CD4-positive, alpha-beta T cell treated with Interleukin-17A for 1 hour (primary cell): ENCODE results near the gene RAPGEFL1.
"Not testable (repeated sequence)": the region's sequence is repeated elsewhere in the genome, so short reads cannot be mapped to it uniquely, and the experiment has no call there.

Experiments
- DNase-seq: peaks from one replicate; pipeline ENCODE4 v3.0.0-alpha.2; 2020

RAPGEFL1 gene

DNA sequence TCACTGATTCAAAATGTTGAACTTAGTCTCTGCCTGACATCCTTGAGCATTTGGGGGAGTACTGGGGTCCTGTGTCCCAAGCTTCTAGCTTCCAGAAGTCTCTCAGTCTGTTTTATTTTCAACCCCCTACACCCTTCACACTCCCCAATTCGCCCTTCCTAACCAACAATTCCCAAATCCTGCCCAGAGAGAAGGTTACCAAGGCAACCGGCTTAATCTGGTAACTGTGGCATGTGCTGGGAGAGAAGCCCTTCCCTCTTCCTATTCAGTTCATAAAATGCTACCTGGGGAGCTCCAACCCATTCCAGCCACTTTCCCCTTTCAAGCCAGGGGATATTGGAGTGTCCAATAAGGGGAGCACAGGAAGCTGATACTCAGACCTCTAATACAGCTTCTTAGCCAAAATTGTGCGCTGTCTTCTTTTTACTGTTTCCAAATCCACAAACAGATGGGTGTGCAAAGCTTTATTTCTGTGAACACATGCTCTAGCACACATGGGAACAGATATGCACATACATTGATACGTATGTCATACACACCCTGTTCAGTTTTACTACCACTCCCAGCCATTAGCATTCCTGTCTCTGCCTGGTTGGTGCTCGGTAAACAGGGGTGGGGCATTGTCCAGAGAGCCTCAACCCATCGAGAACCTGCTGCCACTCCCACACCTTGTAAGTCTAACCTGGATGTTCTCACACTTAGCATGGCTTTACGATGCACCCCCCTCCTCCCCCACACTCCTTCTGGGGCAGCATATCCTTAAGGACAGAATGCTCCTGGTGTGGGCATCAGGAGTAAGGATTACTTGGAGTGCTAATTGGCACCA is 1.1 kb upstream of the RAPGEFL1 start:
- no peak for DNase-seq

DNA sequence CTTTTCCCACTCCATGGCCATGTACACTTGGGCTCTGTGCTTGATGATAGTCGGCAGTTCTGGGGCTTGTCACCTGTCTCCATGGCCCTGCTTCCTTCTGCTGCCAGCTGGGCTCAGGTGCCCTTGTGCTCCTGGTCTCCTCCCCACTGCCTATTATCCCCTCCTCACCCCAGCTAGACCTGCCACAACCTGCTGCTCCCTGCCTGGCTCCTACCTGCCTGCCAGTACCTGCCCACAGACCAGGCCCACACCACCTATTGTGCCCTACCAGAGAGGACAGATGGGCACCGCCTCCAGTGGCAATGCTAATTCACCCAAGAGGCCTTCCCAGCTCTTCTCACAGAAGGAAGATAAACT is 538 bp upstream of the RAPGEFL1 start:
- DNase-seq = no peak

GRCh38 chr17:40178021-40178601 is 841 bp downstream of the RAPGEFL1 start:
- no peak for DNase-seq

DNA sequence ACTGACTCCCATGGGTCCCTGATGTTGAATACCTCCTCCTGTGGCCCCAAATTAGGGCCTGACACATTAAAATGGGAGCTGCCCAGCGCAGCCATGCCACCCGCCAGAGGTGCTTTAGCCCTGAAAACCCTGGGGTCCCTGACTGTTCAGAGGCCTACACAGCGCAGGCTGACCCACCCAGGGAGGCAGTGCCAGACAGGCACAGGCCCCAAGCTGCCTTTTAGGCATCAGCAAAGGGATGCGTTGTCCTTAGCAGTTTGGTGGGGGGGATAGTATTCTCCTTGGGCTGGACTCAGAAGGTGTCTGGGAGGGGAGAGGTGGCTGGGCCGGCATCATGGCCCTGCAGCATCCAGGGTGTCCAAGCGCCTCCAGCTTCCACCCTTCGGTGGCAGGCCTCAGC is 1.4 kb downstream of the RAPGEFL1 start:
- DNase-seq = no peak

DNA sequence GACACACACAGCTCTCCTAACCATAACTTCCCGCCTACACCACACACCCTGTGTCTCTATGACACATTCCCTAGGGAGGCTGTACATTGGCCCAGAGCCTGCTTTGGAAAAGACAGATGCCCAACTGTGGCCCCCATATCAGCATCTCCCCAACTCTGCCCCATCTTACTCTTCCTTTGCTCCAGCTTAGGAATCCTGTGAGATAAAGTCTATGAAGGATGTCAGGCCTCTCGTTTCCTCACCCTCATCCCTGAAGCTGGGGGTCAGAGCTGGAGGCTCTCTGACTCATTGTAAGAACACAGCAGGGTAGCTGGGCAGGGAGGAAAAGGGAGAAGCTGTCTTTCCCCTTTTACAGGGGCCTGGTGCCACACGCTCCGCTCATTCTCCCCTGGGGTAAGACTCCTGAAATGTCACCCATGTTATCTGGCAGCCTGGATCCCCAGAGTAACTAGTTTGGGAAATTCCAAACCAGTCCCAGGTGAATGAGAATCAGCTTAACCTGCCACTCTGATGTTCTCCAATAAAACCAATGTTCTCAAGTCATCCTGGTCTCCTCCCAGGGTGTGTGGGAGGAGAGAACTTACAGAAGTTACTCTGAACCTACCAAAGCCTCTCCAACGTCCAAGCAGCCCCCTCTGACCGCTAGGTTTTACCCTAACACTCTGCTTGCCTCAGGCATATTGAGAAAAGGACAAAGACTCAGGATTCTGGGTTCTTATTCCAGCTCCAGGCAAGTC is 2.8 kb downstream of the RAPGEFL1 start:
- no peak for DNase-seq

- DNase-seq = no peak
Measured at GRCh38 chr17:40180694-40181093, 3.4 kb downstream of the RAPGEFL1 start.

GRCh38 chr17:40181205-40181604 is 3.9 kb downstream of the RAPGEFL1 start:
- DNase-seq = no peak

GRCh38 chr17:40182606-40183005 is 5.3 kb downstream of the RAPGEFL1 start:
- DNase-seq = no peak

GRCh38 chr17:40187238-40187637 is 10.0 kb downstream of the RAPGEFL1 start:
- DNase-seq = no peak

- no peak for DNase-seq
Measured at GRCh38 chr17:40188694-40189093, 11.4 kb downstream of the RAPGEFL1 start.

GRCh38 chr17:40190197-40191021 is 13.1 kb downstream of the RAPGEFL1 start:
- DNase-seq = peak; percentile 21

DNA sequence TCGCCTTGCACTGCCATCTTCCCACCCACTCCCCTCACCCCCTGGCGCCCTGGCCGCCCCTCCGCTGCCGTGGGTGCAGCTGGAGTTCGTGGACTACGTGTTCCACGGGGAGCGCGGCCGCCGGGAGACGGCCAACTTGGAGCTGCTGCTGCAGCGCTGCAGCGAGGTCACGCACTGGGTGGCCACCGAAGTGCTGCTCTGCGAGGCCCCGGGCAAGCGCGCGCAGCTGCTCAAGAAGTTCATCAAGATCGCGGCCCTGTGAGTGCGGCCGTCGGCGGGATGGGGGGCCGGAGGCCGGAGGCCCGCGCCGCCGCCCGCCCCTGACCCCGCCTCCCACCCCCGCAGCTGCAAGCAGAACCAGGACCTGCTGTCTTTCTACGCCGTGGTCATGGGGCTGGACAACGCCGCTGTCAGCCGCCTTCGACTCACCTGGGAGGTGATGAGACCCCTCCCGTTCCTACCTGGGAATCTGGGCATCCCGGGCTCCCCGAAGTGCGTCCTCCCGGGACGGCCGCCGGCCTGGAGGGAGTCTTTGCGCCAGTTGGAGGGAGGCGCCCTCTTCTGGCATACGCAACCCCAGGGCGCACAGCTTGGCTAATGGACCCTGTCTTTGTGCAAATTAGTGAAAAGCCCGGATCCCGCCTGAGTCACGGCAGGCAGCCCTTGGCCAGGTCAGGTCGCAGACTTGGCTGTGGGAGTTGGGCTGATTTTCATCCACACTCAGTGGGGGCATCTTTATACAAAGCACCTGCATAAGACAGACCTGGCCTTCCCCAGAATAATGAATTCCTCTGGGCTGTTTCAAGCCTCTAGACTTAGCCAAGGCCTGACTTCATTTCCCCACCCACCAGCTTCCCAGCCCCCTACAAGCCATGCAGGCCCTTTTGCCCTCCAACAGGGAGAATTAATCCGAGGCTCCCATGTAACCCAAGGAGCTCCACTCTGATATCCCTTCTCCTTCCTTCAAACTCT is 14.3 kb downstream of the RAPGEFL1 start:
- DNase-seq = peak; percentile 67

DNA sequence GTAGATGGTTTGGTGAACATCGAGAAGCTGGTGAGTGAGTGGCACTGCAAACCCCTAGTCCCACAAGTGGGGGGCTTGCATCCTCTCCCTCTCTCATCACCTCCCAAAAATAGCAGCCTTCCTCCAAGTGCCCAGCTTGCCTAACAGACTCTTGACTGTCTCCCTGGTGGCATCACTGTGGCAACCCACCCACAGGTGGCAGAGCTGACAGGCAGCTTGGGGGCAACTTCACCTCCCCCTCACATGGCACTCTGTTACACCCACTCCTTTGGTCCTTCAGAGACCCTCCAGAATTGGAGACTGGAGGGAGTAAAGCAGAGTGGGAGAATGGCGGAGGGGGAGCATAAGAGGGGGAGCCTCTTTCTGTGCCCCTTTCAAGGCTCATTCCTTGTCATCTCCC is 15.7 kb downstream of the RAPGEFL1 start:
- no peak for DNase-seq

DNA sequence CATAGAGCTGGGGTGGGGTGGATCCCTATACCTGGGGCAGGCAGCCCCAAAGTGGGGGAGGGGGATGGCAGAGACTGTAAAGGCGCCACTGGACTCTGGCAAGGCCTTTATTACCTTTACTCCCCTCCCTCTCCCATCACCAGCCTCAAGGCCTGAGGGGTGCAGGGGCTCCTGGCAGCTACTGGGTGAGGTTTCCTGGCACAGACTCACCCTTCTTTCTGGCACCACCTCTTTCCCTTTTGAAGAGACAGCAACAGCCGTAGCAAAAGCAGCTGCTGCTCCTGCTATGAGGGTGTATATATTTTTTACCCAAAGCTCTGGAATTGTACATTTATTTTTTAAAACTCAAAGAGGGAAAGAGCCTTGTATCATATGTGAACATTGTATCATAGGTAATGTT is 17.6 kb downstream of the RAPGEFL1 start:
- DNase-seq = no peak

- DNase-seq = no peak
Measured at GRCh38 chr17:40197550-40197949, 20.3 kb downstream of the RAPGEFL1 start.

DNA sequence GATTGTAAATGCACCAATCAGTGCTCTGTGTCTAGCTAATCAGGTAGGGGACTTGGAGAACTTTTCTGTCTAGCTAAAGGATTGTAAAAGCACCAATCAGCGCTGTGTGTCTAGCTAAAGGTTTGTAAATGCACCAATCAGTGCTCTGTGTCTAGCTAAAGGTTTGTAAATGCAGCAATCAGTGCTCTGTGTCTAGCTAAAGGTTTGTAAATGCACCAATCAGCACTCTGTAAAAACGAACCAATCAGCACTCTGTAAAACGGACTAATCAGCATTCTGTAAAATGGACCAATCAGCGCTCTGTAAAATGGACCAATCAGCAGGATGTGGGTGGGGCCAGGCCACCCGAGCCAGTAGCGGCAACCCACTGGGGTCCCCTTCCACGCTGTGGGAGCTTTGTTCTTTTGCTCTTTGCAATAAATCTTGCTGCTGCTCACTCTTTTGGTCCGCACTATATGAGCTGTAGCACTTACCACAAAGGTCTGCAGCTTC is 20.7 kb downstream of the RAPGEFL1 start:
- peak; percentile 53 for DNase-seq

- no peak for DNase-seq
Measured at GRCh38 chr17:40198576-40198975, 21.3 kb downstream of the RAPGEFL1 start.

DNA sequence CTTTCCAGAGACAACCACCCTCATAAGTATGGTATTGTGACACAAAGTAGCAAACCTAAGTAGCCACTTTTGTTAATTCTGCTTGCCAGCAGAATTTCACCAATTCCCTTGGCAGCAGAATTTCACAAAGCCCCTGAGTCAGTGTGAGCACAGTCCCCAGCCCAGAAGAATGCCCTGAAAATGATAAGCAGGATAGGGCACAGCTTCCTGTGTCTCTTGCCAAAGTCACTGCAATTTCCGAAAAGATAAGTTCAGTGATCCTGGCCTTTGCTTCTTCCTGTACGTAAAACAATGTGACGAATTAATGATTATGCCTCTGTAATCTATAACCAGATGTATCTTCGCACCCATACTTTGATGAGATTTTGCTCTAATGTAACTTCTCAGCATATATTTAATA is 25.9 kb downstream of the RAPGEFL1 start:
- no peak for DNase-seq

DNA sequence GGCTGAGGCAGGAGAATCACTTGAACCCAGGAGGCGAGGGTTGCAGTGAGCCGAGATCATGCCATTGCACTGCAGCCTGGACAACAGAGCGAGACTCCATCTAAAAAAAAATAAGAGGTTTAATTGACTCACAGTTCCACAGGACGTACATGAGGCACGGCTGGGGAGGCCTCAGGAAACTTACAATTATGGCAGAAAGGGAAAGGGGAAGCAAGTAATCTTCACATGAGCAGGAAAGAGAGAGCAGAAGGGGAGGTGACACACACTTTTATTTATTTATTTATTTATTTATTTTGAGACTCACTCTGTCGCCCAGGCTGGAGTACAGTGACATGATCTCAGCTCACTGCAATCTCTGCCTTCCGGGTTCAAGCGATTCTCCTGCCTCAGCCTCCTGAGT is 28.9 kb downstream of the RAPGEFL1 start:
- DNase-seq = not testable (repeated sequence)

- DNase-seq = no peak
Measured at GRCh38 chr17:40209404-40210093, 32.3 kb downstream of the RAPGEFL1 start.

- not testable (repeated sequence) for DNase-seq
Measured at GRCh38 chr17:40213914-40214313, 36.6 kb downstream of the RAPGEFL1 start.
